ENCODE measurements around the gene RPS6KA2. TPM values are rescaled to one million over a fixed set of nuclear protein-coding genes. Genes with fewer than 3 reads are reported as not detected.

Gene RPS6KA2
- total RNA-seq, 1 donor from 2014 or later, result 33.7 TPM

GRCh38 chr6:166456395-166457156, 170.5 kb downstream of the RPS6KA2 start:
- no peaks in the 10 kb centered on the region for H3K27me3 Mint-ChIP-seq (ENCODE audit: low read depth)
- H3K4me3 Mint-ChIP-seq, result no peak overlapping the region
- H3K4me1 Mint-ChIP-seq, result no peaks in the 10 kb centered on the region
- H3K27ac Mint-ChIP-seq (ENCODE audit: unreplicated experiment), result no peak overlapping the region
- TF ChIP-seq CTCF (conservative IDR thresholded peaks at IDR 0.05), result peak; percentile 30
- peaks cover 11% of the 10 kb centered on the region for H3K9me3 Mint-ChIP-seq
- H3K36me3 Mint-ChIP-seq (ENCODE audit: low read depth), result peaks cover 46% of the 10 kb centered on the region
- no peak for DNase-seq (ENCODE audit: low read depth, low spot score)

GRCh38 chr6:166454692-166455515, 172.1 kb downstream of the RPS6KA2 start:
- Mint-ChIP-seq H3K27me3 (ENCODE audit: low read depth) (no peaks in the 10 kb centered on the region), H3K4me3 (no peak overlapping the region), H3K9me3 (peaks cover 13% of the 10 kb centered on the region), H3K4me1 (no peaks in the 10 kb centered on the region), H3K36me3 (ENCODE audit: low read depth) (peaks cover 58% of the 10 kb centered on the region), H3K27ac (ENCODE audit: unreplicated experiment) (no peak overlapping the region)
- no peak for DNase-seq (ENCODE audit: low read depth, low spot score)
- TF ChIP-seq CTCF (conservative IDR thresholded peaks at IDR 0.05), result no peak

- no peak overlapping the region for H3K27ac Mint-ChIP-seq (ENCODE audit: unreplicated experiment)
- no peak for DNase-seq (ENCODE audit: low read depth, low spot score)
- H3K27me3 Mint-ChIP-seq (ENCODE audit: low read depth), result no peaks in the 10 kb centered on the region
- no peaks in the 10 kb centered on the region for H3K4me1 Mint-ChIP-seq
- peaks cover 61% of the 10 kb centered on the region for H3K36me3 Mint-ChIP-seq (ENCODE audit: low read depth)
- no peak for TF ChIP-seq CTCF (conservative IDR thresholded peaks at IDR 0.05)
- no peak overlapping the region for H3K4me3 Mint-ChIP-seq
- peaks cover 13% of the 10 kb centered on the region for H3K9me3 Mint-ChIP-seq
Measured at GRCh38 chr6:166453651-166454050, 173.4 kb downstream of the RPS6KA2 start.

GRCh38 chr6:166450167-166450873, 176.7 kb downstream of the RPS6KA2 start:
- H3K27me3 Mint-ChIP-seq (ENCODE audit: low read depth), result no peaks in the 10 kb centered on the region
- TF ChIP-seq CTCF (conservative IDR thresholded peaks at IDR 0.05), result no peak
- H3K4me1 Mint-ChIP-seq, result no peaks in the 10 kb centered on the region
- no peak for DNase-seq (ENCODE audit: low read depth, low spot score)
- no peak overlapping the region for H3K4me3 Mint-ChIP-seq
- no peak overlapping the region for H3K27ac Mint-ChIP-seq (ENCODE audit: unreplicated experiment)
- peaks cover 10% of the 10 kb centered on the region for H3K9me3 Mint-ChIP-seq
- H3K36me3 Mint-ChIP-seq (ENCODE audit: low read depth), result peaks cover 62% of the 10 kb centered on the region

- no peak for TF ChIP-seq CTCF (conservative IDR thresholded peaks at IDR 0.05)
- no peak for DNase-seq (ENCODE audit: low read depth, low spot score)
- peaks cover 10% of the 10 kb centered on the region for H3K9me3 Mint-ChIP-seq
- no peak overlapping the region for H3K27ac Mint-ChIP-seq (ENCODE audit: unreplicated experiment)
- no peaks in the 10 kb centered on the region for H3K27me3 Mint-ChIP-seq (ENCODE audit: low read depth)
- H3K4me3 Mint-ChIP-seq, result no peak overlapping the region
- no peaks in the 10 kb centered on the region for H3K4me1 Mint-ChIP-seq
- H3K36me3 Mint-ChIP-seq (ENCODE audit: low read depth), result peaks cover 62% of the 10 kb centered on the region
Measured at GRCh38 chr6:166449641-166450040, 177.4 kb downstream of the RPS6KA2 start.

Data from neural crest cell (in vitro differentiated cells).